Omental fat pad (tissue), 4 donors: ENCODE data around the gene NNAT. TPM values are rescaled to one million over a fixed set of nuclear protein-coding genes. Genes with fewer than 3 reads are reported as not detected.
"Not testable (repeated sequence)": the region's sequence is repeated elsewhere in the genome, so short reads cannot be mapped to it uniquely, and the experiment has no call there.

ENCODE experiments used
- ATAC-seq: fragments of 150-250 bp; one replicate; pipeline ENCODE4 v1.9.1; 2016; ENCODE audit warnings: mild to moderate bottlenecking, moderate library complexity; ENCODE audit not compliant: low FRiP score
- DNase-seq: peaks from one replicate; pipeline ENCODE4 v3.0.0-alpha.2; 2019; ENCODE audit warnings: low spot score
- CTCF ChIP-seq, 3 donors: fragments of 450-650 bp; IDR thresholded peaks; one replicate each; pipeline ENCODE4 v1.5.1; 2016 to 2017; ENCODE audit warnings: antibody characterized with exemption in 3 of 3, mild to moderate bottlenecking in 3 of 3, moderate library complexity in 2 of 3
- total RNA-seq, 4 donors: library from RNA; depleted of rRNA; stranded (reverse); fragments of >200 nt; gene quantifications; one replicate each; pipeline ENCODE4 v1.1.0, GENCODE V29; 2016

Gene NNAT
- 10 to 100 TPM in 3 of 4 donors, 1 to 10 TPM in 1; 7.4 to 44.4 (median 23.2) TPM for total RNA-seq

- no peak for TF ChIP-seq CTCF (IDR thresholded peaks at IDR 0.05)
- DNase-seq (no peak), ATAC-seq (no peak)
These were observed at the start of gene NNAT for GRCh38 chr20:37521061-37521771. TSS of gene NNAT (plus strand) at chr20:37521250. CDS start at chr20:37521332, 82 bp downstream.

GRCh38 chr20:37471741-37472235, 49.3 kb upstream of the NNAT start:
- no peak for ATAC-seq
- DNase-seq: no peak
- no peak for TF ChIP-seq CTCF (IDR thresholded peaks at IDR 0.05)

GRCh38 chr20:37472435-37472834, 48.6 kb upstream of the NNAT start:
- ATAC-seq, DNase-seq: not testable (repeated sequence)

- ATAC-seq (no peak), DNase-seq (no peak)
- TF ChIP-seq CTCF (IDR thresholded peaks at IDR 0.05): no peak
These were observed 47.6 kb upstream of the NNAT start for GRCh38 chr20:37473249-37474000.

GRCh38 chr20:37474386-37474785, 46.7 kb upstream of the NNAT start:
- ATAC-seq (no peak), DNase-seq (no peak)
- TF ChIP-seq CTCF (IDR thresholded peaks at IDR 0.05): no peak

- DNase-seq: no peak
- TF ChIP-seq CTCF (IDR thresholded peaks at IDR 0.05): no peak
These were observed 45.8 kb upstream of the NNAT start for GRCh38 chr20:37475252-37475651.

GRCh38 chr20:37477041-37477440, 44.0 kb upstream of the NNAT start:
- TF ChIP-seq CTCF (IDR thresholded peaks at IDR 0.05): no peak
- DNase-seq (no peak), ATAC-seq (no peak)

More at GRCh38 chr20:37475252-37475651, 45.8 kb upstream of the NNAT start:
- ATAC-seq: no peak
